Inflammatory macrophage (primary cell): Measurements from ENCODE around the gene SPATS2.
A peak's percentile ranks its signal among the peaks of the same experiment; 100 is the strongest.
"Not testable (repeated sequence)": the region's sequence is repeated elsewhere in the genome, so short reads cannot be mapped to it uniquely, and the experiment has no call there.

Source experiments
- DNase-seq, 2 donors: peaks; one replicate each; pipeline ENCODE4 v3.0.0-alpha.2; 2020 to 2022
- total RNA-seq, 18 experiments: gene quantifications; one replicate each; lab custom pipeline; 2026; ENCODE audit warnings: mixed read lengths in 6 of 18, inconsistent platforms in 2 of 18; lab: John Stamatoyannopoulos, UW

The SPATS2 gene
- total RNA-seq = 4.4 to 28.4 (median 18.7) reads per million in 18 experiments

- peak in 1 of 2 donors; percentile 14 for DNase-seq
Observed at GRCh38 chr12:49367381-49368239, at the start of gene SPATS2. TSS of gene SPATS2 (plus strand) at chr12:49367462. CDS start at chr12:49461013, 93,551 bp downstream.

- not testable (repeated sequence) for DNase-seq
Observed at GRCh38 chr12:49320411-49321103, 46.7 kb upstream of the SPATS2 start.

- DNase-seq = no peak
Observed at GRCh38 chr12:49322367-49322707, 44.9 kb upstream of the SPATS2 start.

- DNase-seq = peak; percentile 99
Observed at GRCh38 chr12:49322708-49323523, 44.3 kb upstream of the SPATS2 start, which contains the start of gene TROAP. TSS of gene TROAP (plus strand) at chr12:49323255. CDS start at chr12:49323609, 354 bp downstream.

GRCh38 chr12:49323524-49324097 lies 43.7 kb upstream of the SPATS2 start:
- no peak for DNase-seq

GRCh38 chr12:49325606-49326005 lies 41.7 kb upstream of the SPATS2 start:
- DNase-seq = no peak

- DNase-seq = no peak
Observed at GRCh38 chr12:49327368-49327767, 39.9 kb upstream of the SPATS2 start.

GRCh38 chr12:49327887-49328286 lies 39.4 kb upstream of the SPATS2 start:
- no peak for DNase-seq

GRCh38 chr12:49328816-49329215 lies 38.4 kb upstream of the SPATS2 start:
- no peak for DNase-seq

- no peak for DNase-seq
Observed at GRCh38 chr12:49330032-49330619, 37.1 kb upstream of the SPATS2 start.

GRCh38 chr12:49330631-49331379 lies 36.5 kb upstream of the SPATS2 start:
- DNase-seq = no peak

GRCh38 chr12:49331380-49332222 lies 35.7 kb upstream of the SPATS2 start:
- peak; percentile 76 to 81 for DNase-seq

- no peak for DNase-seq
Observed at GRCh38 chr12:49332441-49332861, 34.8 kb upstream of the SPATS2 start.

GRCh38 chr12:49332891-49333371 lies 34.3 kb upstream of the SPATS2 start:
- no peak for DNase-seq

GRCh38 chr12:49333778-49334177 lies 33.5 kb upstream of the SPATS2 start:
- DNase-seq = not testable (repeated sequence)

GRCh38 chr12:49334226-49334625 lies 33.0 kb upstream of the SPATS2 start:
- DNase-seq = no peak

GRCh38 chr12:49334681-49335080 lies 32.6 kb upstream of the SPATS2 start:
- DNase-seq = no peak

- no peak for DNase-seq
Observed at GRCh38 chr12:49335118-49335954, 31.9 kb upstream of the SPATS2 start.
